ENCODE results near the gene PHB1. TPM values are rescaled to one million over a fixed set of nuclear protein-coding genes. Genes with fewer than 3 reads are reported as not detected.
A peak's percentile ranks its signal among the peaks of the same experiment; 100 is the strongest.

Gene PHB1
- total RNA-seq, 4 donors from 2014 or later, result 63.8 to 92.5 (median 86.4) TPM

GRCh38 chr17:49414271-49414621, 436 bp downstream of the PHB1 start:
- TF ChIP-seq POLR2AphosphoS5 (IDR thresholded peaks at IDR 0.05) (no peak), EP300 (IDR thresholded peaks at IDR 0.05) (no peak), POLR2A (IDR thresholded peaks at IDR 0.05) (no peak)
- TF ChIP-seq, protein P1, sequence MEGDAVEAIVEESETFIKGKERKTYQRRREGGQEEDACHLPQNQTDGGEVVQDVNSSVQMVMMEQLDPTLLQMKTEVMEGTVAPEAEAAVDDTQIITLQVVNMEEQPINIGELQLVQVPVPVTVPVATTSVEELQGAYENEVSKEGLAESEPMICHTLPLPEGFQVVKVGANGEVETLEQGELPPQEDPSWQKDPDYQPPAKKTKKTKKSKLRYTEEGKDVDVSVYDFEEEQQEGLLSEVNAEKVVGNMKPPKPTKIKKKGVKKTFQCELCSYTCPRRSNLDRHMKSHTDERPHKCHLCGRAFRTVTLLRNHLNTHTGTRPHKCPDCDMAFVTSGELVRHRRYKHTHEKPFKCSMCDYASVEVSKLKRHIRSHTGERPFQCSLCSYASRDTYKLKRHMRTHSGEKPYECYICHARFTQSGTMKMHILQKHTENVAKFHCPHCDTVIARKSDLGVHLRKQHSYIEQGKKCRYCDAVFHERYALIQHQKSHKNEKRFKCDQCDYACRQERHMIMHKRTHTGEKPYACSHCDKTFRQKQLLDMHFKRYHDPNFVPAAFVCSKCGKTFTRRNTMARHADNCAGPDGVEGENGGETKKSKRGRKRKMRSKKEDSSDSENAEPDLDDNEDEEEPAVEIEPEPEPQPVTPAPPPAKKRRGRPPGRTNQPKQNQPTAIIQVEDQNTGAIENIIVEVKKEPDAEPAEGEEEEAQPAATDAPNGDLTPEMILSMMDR (IDR thresholded peaks at IDR 0.05), result no peak
- Histone ChIP-seq H3K4me3 (peak overlapping the region; percentile 68), H3K4me1 (peaks cover 16% of the 10 kb centered on the region), H3K9me3 (no peaks in the 10 kb centered on the region), H3K27me3 (no peaks in the 10 kb centered on the region), H3K36me3 (peaks cover 38% of the 10 kb centered on the region), H3K27ac (peak overlapping the region; percentile 57)
- 0% methylated on average over 10 of the region's 10 CpGs for WGBS
- DNase-seq (ENCODE audit: low spot score in 2 of 2), result peak; percentile 57 to 65

DNA sequence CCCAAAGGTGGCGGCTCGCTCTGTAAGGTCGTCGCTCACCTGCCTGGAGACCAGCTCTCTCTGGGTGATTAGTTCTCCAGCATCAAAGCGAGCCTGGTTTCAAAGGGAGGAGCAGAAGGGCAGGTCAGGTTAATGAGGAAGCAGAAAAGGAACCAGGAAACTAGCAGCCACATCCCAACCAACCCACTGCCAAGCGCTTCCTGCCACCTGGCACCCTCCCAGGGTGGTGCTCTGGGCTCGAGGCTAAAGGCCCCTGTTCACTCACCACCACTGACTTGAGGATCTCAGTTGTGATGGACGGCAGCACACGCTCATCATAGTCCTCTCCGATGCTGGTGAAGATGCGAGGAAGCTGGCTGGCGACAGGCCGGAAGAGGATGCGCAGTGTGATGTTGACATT, 5.6 kb downstream of the PHB1 start:
- TF ChIP-seq, protein P1 (IDR thresholded peaks at IDR 0.05), result no peak
- TF ChIP-seq EP300 (IDR thresholded peaks at IDR 0.05) (no peak), POLR2AphosphoS5 (IDR thresholded peaks at IDR 0.05) (no peak), POLR2A (IDR thresholded peaks at IDR 0.05) (no peak)
- H3K36me3 ChIP-seq, result peaks cover 87% of the 10 kb centered on the region
- no peak overlapping the region for H3K27ac ChIP-seq
- peak; percentile 37 to 40 for DNase-seq (ENCODE audit: low spot score in 2 of 2)
- WGBS, result 89% methylated on average over 14 of the region's 14 CpGs
- no peak overlapping the region for H3K4me3 ChIP-seq
- H3K4me1 ChIP-seq, result peaks cover 14% of the 10 kb centered on the region
- no peaks in the 10 kb centered on the region for H3K27me3 ChIP-seq
- no peaks in the 10 kb centered on the region for H3K9me3 ChIP-seq

GRCh38 chr17:49407981-49408501, 6.6 kb downstream of the PHB1 start:
- TF ChIP-seq EP300 (IDR thresholded peaks at IDR 0.05), result no peak
- TF ChIP-seq, protein P1 (IDR thresholded peaks at IDR 0.05), result peak; percentile 30 to 60
- DNase-seq (ENCODE audit: low spot score in 2 of 2), result peak; percentile 74
- 42% methylated on average over 9 of the region's 9 CpGs for WGBS
- peaks cover 91% of the 10 kb centered on the region for H3K36me3 ChIP-seq
- no peak overlapping the region for H3K4me3 ChIP-seq
- peaks cover 7% of the 10 kb centered on the region for H3K4me1 ChIP-seq
- H3K27me3 ChIP-seq, result no peaks in the 10 kb centered on the region
- H3K27ac ChIP-seq, result peak overlapping the region; percentile 20
- H3K9me3 ChIP-seq, result no peaks in the 10 kb centered on the region

DNA sequence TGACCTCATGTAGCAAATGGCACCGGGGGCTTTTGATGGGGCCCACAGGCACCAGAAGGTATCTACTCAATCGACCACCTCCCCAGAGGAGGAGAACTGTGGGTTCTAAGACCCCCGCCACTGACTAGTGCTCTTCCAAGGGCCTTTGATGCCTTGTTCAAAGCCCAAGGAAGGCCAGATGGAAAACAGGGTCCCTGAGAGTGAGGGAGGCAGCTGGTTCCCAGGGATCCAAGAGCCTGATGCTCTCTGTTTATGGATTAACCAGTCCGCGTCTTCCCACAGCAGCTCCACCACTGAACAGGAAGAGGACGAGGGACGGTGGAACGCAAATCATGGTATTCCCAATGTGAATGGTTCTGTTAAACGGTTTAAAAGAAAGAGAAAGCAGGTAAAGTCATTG, 7.6 kb downstream of the PHB1 start:
- Histone ChIP-seq H3K9me3 (no peaks in the 10 kb centered on the region), H3K4me3 (no peak overlapping the region), H3K27me3 (no peaks in the 10 kb centered on the region), H3K4me1 (peaks cover 7% of the 10 kb centered on the region), H3K36me3 (peaks cover 88% of the 10 kb centered on the region), H3K27ac (peak overlapping the region; percentile 26)
- peak; percentile 24 to 46 for DNase-seq (ENCODE audit: low spot score in 2 of 2)
- TF ChIP-seq EP300 (IDR thresholded peaks at IDR 0.05) (no peak), POLR2AphosphoS5 (IDR thresholded peaks at IDR 0.05) (no peak)
- TF ChIP-seq, protein P1 (IDR thresholded peaks at IDR 0.05), result no peak
- WGBS, result 82% methylated on average over 9 of the region's 9 CpGs

GRCh38 chr17:49406421-49407061, 8.1 kb downstream of the PHB1 start:
- no peaks in the 10 kb centered on the region for H3K9me3 ChIP-seq
- peak; percentile 10 to 50 for DNase-seq (ENCODE audit: low spot score in 2 of 2)
- peaks cover 7% of the 10 kb centered on the region for H3K4me1 ChIP-seq
- H3K36me3 ChIP-seq, result peaks cover 82% of the 10 kb centered on the region
- no peaks in the 10 kb centered on the region for H3K27me3 ChIP-seq
- H3K4me3 ChIP-seq, result no peak overlapping the region
- no peak for TF ChIP-seq POLR2A (IDR thresholded peaks at IDR 0.05)
- 74% methylated on average over 9 of the region's 9 CpGs for WGBS
- peak overlapping the region; percentile 26 for H3K27ac ChIP-seq
